GM21381 (cell line): Measurements from ENCODE around the gene SVIL.
"Not testable (repeated sequence)": the region's sequence is repeated elsewhere in the genome, so short reads cannot be mapped to it uniquely, and the experiment has no call there.

ENCODE experiments used
- ATAC-seq: cut with Tn5 transposase; IDR thresholded peaks from one replicate; pipeline ENCODE4 v1.9.1; 2021; ENCODE audit warnings: mild to moderate bottlenecking, moderate library complexity; ENCODE audit not compliant: unreplicated experiment

SVIL gene

GRCh38 chr10:29623797-29624196 is 11.0 kb downstream of the SVIL start:
- no peak for ATAC-seq

GRCh38 chr10:29622382-29622922 is 12.3 kb downstream of the SVIL start:
- ATAC-seq = no peak

- ATAC-seq = no peak
Measured at GRCh38 chr10:29621161-29621560, 13.6 kb downstream of the SVIL start.

GRCh38 chr10:29620112-29620690 is 14.6 kb downstream of the SVIL start:
- no peak for ATAC-seq

GRCh38 chr10:29619241-29619669 is 15.5 kb downstream of the SVIL start:
- ATAC-seq = no peak

GRCh38 chr10:29618341-29619171 is 16.2 kb downstream of the SVIL start:
- ATAC-seq = no peak

- ATAC-seq = no peak
Measured at GRCh38 chr10:29617880-29618340, 16.9 kb downstream of the SVIL start.

- no peak for ATAC-seq
Measured at GRCh38 chr10:29616542-29616941, 18.2 kb downstream of the SVIL start.

GRCh38 chr10:29615195-29615594 is 19.6 kb downstream of the SVIL start:
- ATAC-seq = no peak

GRCh38 chr10:29614289-29614688 is 20.5 kb downstream of the SVIL start:
- ATAC-seq = not testable (repeated sequence)

- no peak for ATAC-seq
Measured at GRCh38 chr10:29613791-29614190, 21.0 kb downstream of the SVIL start.

GRCh38 chr10:29613196-29613595 is 21.6 kb downstream of the SVIL start:
- ATAC-seq = no peak

GRCh38 chr10:29612657-29613056 is 22.1 kb downstream of the SVIL start:
- ATAC-seq = no peak

- ATAC-seq = no peak
Measured at GRCh38 chr10:29611781-29612381, 22.9 kb downstream of the SVIL start.

- ATAC-seq = no peak
Measured at GRCh38 chr10:29610876-29611647, 23.7 kb downstream of the SVIL start.

GRCh38 chr10:29610331-29610730 is 24.4 kb downstream of the SVIL start:
- not testable (repeated sequence) for ATAC-seq

- no peak for ATAC-seq
Measured at GRCh38 chr10:29609696-29610095, 25.1 kb downstream of the SVIL start.

- ATAC-seq = no peak
Measured at GRCh38 chr10:29608476-29609301, 26.1 kb downstream of the SVIL start.

- ATAC-seq = no peak
Measured at GRCh38 chr10:29608062-29608461, 26.7 kb downstream of the SVIL start.

- no peak for ATAC-seq
Measured at GRCh38 chr10:29607576-29607975, 27.2 kb downstream of the SVIL start.
